SW 1271 (cell line): ENCODE data around the gene ETFA.

Experiments used
- DNase-seq, 2 experiments: peaks; one replicate each; lab custom pipeline; 2025; lab: John Stamatoyannopoulos, UW

Gene ETFA

DNA sequence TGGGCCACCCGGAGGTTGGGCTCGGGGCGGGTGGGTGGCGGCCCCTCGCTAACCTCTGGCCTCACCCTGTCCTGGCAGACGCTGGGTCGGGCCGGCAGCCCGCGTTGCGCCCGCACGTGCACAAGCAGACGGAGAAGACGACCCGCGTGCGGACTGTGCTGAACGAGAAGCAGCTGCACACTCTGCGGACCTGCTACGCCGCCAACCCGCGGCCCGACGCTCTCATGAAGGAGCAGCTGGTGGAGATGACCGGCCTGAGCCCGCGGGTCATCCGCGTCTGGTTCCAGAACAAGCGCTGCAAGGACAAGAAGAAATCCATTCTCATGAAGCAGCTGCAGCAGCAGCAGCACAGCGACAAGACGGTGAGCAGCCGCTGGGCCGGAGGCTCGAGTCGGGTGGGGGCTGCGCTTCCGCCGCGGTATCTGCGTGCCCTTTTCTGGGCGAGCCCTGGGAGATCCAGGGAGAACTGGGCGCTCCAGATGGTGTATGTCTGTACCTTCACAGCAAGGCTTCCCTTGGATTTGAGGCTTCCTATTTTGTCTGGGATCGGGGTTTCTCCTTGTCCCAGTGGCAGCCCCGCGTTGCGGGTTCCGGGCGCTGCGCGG is 29.0 kb upstream of the ETFA start:
- no peak for DNase-seq

- no peak for DNase-seq
Measured at GRCh38 chr15:76339305-76340197, 28.3 kb upstream of the ETFA start.

DNA sequence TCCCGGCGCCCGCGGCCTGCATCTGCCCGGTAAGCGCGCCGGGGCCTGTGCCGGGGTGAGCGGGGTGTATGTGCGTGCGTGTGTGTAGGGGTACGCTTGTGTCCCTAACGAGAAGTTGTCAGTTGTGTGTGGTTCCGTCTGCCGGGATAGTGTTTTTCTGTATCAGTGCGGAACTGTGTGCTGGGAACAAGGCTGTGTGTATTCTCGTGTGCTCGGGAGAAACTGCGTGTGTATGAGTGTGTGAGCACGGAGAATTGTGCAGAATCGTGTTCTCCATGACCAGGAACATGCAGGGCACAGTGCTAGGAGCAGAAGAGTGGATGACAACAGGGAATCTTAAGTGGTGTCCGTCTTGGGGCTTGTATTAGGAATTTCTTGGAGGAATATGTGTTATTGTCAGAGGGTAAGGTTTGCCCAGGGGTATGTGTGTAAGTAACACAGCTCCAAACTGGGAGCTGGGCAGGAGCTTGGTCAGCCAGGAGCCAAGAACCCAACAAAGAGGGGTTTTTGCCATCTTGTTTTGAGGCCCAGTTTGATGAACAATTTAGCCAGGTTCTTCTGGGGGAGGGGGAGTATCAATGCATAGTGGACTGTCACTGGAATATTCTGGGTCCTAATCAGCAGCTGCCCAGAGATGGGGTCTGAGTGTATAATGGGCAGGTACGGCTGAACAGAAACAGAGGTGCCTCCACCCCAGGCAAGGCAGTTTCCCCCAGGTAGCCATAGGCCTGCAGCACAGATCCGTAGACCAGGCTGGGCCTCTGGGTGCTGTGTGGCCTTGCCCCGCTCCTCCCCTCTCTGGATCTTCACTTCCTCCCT is 27.4 kb upstream of the ETFA start:
- no peak for DNase-seq

DNA sequence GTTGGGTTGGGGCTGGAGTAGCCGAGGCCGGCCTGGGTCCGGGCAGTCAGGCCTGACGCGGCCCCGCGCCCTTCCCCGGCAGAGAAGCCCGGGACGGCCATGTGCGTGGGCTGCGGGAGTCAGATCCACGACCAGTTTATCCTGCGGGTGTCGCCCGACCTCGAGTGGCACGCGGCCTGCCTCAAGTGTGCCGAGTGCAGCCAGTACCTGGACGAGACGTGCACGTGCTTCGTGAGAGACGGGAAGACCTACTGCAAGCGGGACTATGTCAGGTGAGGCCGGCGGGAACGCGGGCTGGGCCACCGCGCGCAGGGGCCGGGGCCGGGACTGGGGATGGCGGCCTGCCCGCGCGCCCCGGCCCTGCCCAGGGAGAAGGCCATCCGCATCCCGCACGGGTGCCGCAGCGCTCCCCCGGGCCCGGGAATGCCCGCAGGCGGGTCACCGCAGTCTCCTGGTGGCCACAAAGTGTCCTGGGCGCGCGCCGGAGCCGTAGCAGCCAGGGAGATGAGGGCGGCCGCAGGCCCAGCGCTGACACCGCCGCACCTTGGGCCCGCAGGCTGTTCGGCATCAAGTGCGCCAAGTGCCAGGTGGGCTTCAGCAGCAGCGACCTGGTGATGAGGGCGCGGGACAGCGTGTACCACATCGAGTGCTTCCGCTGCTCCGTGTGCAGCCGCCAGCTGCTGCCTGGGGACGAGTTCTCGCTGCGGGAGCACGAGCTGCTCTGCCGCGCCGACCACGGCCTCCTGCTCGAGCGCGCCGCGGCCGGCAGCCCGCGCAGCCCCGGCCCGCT is 26.6 kb upstream of the ETFA start:
- DNase-seq, result no peak

GRCh38 chr15:76337059-76337695 is 25.9 kb upstream of the ETFA start:
- no peak for DNase-seq

DNA sequence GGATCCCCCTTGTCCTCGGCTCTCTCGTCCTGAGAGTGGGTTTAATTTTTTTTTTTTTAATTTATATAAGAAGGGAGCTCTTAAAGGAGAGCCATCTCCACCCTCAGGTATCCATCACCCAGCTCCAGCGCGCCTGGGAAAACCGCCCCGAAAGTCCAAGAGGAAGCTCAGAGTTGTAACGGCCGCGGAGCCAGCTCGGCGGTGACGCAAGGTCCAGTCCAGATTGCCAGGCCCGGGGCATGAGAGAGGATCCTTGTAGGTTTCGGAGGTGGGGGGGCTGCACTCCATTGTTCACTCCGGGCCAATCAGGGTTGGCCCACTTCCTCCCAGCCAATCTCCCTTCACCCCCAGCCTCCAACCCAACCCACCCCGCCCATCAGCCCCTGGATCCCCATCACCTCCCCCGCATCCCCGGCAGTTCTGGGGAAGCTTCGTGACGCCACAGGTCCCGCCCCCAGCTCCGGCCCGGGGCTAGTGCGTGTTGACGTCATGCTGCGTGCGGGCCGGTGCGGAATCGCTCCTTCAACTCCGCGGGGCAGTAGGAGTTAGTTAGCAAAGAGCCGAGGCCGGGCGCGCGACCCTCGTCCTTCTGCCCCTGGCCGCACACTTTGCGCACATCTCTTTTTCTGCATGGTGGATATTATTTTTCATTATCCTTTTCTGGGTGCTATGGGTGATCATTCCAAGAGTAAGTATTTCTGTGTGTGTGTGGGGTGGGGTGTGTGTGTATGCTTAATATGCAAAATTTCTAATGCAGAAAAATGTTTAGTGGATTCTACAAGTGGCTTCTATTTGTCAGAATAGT is 25.2 kb upstream of the ETFA start, which contains the start of gene ISL2:
TSS of gene ISL2 (plus strand) at position 520 of the 805 bp plus-strand sequence. CDS start at position 631, 111 bp downstream.
- peak; percentile 74 to 82 for DNase-seq

- peak in 1 of 2 experiments; percentile 35 for DNase-seq
Measured at GRCh38 chr15:76335307-76336253, 24.3 kb upstream of the ETFA start.

DNA sequence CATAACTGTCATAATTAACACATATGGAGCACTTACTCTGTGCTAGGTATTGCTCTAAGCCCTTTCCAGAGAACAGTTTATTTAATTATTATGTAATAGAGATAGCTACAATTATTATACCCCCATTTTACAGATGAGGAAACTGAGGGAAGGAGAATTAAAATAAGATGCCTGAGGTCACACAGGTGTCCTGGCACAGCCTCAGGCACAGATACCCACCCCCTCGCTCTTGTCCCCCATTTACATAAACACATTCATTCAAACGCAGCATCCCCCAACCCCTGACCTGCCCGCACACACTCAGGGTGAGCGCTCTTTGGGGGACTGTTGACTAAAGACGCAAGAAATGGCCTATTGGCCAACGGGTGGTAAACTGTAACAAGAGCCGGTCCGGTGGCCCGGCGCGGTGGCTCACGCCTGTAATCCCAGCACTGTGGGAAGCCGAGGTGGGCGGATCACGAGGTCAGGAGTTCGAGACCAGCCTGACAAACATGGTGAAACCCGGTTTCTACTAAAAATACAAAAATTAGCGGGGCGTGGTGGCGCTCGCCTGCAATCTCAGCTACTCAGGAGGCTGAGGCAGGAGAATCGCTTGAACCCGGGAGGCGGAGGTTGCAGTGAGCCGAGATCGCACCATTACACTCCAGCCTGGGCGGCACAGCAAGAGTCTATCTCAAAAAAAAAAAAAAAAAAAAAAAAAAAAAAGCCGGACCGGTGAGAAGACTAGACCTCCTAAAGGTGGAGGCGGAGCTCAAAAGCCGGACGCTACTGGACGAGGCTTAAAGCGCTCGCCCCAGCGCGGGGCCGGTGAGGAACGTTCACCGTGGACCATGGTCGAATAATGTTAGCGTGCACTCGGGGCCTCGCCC is 23.4 kb upstream of the ETFA start:
- no peak for DNase-seq

DNA sequence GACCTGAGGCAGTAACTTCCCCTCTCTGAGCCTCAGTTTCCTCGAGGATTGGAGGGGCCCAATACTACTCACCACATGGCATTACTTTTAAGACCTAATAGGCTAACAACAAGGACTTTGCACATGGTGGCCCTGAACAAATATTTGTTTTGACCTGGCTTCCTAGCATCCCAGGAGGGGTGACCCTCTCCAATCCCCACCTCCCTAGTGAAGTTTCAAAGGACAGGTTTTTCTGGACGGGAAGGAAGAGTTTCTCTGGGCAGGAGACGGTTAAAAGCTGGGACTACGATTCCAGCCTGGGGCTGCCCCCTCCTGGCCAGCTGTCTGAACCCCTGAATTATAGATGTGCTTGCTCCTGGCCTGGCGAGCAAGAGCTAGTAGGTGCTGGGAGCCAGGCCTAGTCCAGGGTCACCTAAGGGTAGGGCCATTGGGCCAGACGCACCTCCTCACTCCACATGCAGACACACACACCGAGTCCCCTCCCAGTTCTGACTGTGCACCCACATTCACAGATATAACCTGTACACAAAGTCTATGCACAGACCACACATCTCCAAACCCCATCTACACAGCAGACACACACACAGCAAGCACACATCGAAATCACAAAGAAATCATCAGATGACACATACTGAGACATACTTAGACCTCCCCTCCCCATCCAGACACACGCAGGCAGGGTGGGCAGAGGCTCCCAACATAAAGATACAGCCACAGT is 22.6 kb upstream of the ETFA start:
- DNase-seq, result no peak

GRCh38 chr15:76333309-76333708 is 22.0 kb upstream of the ETFA start:
- DNase-seq, result no peak

GRCh38 chr15:76332796-76333195 is 21.5 kb upstream of the ETFA start:
- DNase-seq, result no peak

- DNase-seq, result peak; percentile 29 to 57
Measured at GRCh38 chr15:76330080-76330680, 18.9 kb upstream of the ETFA start.

GRCh38 chr15:76328958-76329357 is 17.7 kb upstream of the ETFA start:
- no peak for DNase-seq

- no peak for DNase-seq
Measured at GRCh38 chr15:76328106-76328696, 16.9 kb upstream of the ETFA start.

DNA sequence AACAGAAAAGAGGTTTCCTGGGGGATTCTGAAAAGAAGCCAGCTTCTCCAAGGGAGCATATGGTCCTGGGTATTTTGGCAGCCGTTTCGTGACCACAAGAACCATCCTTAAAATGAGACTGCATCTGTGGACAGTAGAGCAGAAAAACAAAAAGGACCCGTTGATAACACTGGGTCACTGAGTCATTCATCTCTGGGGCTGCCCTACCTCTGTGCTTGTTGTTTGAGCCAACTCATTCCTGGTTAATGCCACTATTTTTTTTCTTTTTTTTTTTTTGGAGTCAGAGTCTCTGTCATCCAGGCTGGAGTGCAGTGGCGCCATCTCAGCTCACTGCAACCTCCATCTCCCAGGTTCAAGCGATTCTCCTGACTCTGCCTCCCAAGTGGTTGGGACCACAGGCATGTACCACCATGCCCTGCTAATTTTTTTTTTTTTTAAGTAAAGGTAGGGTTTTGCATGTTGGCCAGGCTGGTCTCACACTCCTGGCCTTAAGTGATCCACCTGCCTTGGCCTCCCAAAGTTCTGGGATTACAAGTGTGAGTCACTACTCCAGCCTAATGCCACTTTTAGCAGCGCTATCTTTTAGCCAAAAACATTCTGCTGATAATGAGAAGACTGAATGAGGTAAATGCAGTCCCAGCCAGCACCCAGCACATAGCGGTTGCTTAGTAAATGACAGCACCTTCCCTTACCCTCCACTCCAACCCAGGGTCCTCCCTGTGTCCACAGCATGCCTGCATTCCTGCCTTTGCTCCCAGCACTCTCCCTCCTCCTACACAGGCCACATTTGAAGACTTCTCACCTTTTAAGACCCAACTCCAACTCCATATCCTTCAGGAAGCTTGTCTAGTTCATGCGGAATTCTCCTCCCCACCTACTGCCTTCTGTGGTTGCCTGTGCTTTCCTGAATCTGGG is 16.2 kb upstream of the ETFA start:
- no peak for DNase-seq

DNA sequence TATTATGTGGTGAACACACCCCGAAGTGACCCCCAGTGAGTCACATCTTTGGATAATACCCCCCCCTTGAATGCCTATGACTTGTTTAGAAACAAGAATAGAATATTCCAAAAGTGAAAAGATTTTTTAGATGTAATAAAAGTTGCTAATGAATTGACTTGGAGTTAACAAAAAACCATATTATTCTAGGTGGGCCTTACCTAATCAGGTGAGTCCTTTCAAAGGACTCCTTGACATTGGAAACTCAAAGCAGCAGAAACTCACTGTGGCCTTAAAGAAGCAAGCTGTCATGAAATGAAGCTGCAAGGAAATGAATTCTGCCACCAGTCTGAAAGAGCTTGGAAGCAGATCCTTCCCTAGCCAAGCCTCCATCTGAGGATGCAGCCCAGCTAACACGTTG is 14.4 kb upstream of the ETFA start:
- DNase-seq, result no peak
